AG04449 (cell line): Measurements from ENCODE around the gene PLSCR4.
"Not testable (repeated sequence)": the region's sequence is repeated elsewhere in the genome, so short reads cannot be mapped to it uniquely, and the experiment has no call there.

ENCODE experiments used
- CTCF ChIA-PET: fragments of 350-600 bp; formaldehyde crosslinking; extraction: SDS; loops from one replicate; lab custom pipeline; 2021; ENCODE audit warnings: antibody characterized with exemption; lab: Yijun Ruan, JAX
- POLR2A ChIA-PET: fragments of 400-600, 350-600 bp; formaldehyde crosslinking; extraction: SDS; loops from one replicate; lab custom pipeline; 2020; ENCODE audit warnings: antibody characterized with exemption, inconsistent platforms; lab: Yijun Ruan, JAX
- DNase-seq: peaks from one replicate; pipeline ENCODE4 v3.0.0-alpha.2; 2010; ENCODE audit warnings: low read depth, low spot score
- H3K4me3 ChIP-seq: 2 replicates; pipeline ENCODE4 v1.5.1; 2011; ENCODE audit warnings: low read depth, mild to moderate bottlenecking, control low read depth, low read length
- CTCF ChIP-seq: IDR thresholded peaks from one replicate; pipeline ENCODE4 v1.5.1; 2011; ENCODE audit warnings: mild to moderate bottlenecking, moderate library complexity, low read length, control low read depth, inconsistent platforms; ENCODE audit not compliant: insufficient read depth; ENCODE audit errors: missing control alignments

Gene PLSCR4

GRCh38 chr3:146268535-146269219, 17.8 kb upstream of the PLSCR4 start:
- ChIA-PET CTCF (no interaction called here), POLR2A (no interaction called here)
- no peak for DNase-seq
- H3K4me3 ChIP-seq = no peak overlapping the region
- no peak for TF ChIP-seq CTCF

DNA sequence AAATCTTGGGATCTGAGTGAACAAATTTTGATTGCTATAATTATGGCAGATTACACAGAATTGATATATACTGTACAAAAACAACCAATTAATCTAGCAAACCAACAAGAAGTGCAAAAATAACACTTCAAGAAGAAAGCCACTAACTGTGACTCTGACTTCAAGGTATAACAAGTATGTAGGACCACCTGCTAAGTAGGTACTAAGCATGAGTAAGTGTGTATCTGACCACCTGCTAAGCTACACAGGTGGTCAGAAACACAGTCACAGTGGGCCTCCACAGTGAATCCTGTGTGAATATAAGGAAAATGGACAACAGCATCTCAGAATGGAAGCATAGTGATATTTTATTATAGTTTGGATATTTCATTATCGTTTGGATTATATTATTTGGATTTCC, 14.8 kb upstream of the PLSCR4 start:
- DNase-seq = no peak
- ChIA-PET CTCF (no interaction called here), POLR2A (no interaction called here)
- TF ChIP-seq CTCF = no peak
- H3K4me3 ChIP-seq = no peak overlapping the region

- TF ChIP-seq CTCF = no peak
- DNase-seq = no peak
- ChIA-PET CTCF (no interaction called here), POLR2A (no interaction called here)
- no peak overlapping the region for H3K4me3 ChIP-seq
Measured at GRCh38 chr3:146262371-146263110, 11.6 kb upstream of the PLSCR4 start.

- ChIA-PET POLR2A (no interaction called here), CTCF (no interaction called here)
- TF ChIP-seq CTCF = no peak
- no peak overlapping the region for H3K4me3 ChIP-seq
- DNase-seq = no peak
Measured at GRCh38 chr3:146259880-146260589, 9.1 kb upstream of the PLSCR4 start.

DNA sequence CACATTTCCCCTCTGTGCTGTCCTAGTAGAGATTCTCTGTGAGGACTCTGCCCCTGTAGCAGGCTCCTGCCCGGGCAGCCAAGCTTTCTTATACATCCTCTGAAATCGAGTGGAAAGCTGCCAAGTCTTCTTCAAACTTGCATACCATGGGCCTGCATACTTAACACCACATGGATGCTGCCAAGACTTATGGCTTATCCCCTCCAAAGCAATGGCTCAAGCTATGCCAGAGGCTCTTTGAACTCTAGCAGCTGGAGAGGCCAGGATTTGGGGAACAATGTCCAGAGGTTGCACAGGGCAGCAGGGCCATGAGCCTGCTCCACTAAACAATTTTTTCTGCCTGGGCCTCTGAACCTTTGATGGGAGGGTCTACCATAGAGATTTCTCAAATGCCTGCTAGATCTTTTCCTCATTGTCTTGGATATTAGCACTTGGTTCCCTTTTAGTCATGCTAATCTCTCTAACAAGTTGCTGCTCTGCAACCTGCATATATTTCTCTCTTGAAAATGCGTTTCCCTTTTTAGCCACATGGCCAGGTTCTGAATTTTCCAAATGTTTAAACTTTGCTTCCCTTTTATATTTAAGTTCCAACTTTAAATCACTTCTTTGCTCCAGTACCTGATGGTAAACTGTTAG, 6.1 kb upstream of the PLSCR4 start:
- no peak for TF ChIP-seq CTCF
- peak; percentile 38 for DNase-seq
- H3K4me3 ChIP-seq = no peak overlapping the region
- ChIA-PET CTCF (no interaction called here), POLR2A (no interaction called here)

GRCh38 chr3:146252445-146252844, 1.5 kb upstream of the PLSCR4 start:
- DNase-seq, POLR2A ChIA-PET, H3K4me3 ChIP-seq: not testable (repeated sequence)
- CTCF ChIA-PET = interaction anchor here (1.2 kb wide), 1 partner anchor 61 kb away, joined by 3 read pairs; no protein-coding TSS in a partner anchor
